ENCODE results near the gene IFT22.

The IFT22 gene

GRCh38 chr7:101332026-101332425, 10.4 kb upstream of the IFT22 start:
- no peak overlapping the region for H3K27ac ChIP-seq (ENCODE audit: low read depth, low read length)
- H3K9me3 ChIP-seq (ENCODE audit: insufficient read depth, low read length), result no peaks in the 10 kb centered on the region
- no peaks in the 10 kb centered on the region for H3K9me2 ChIP-seq (replicated peaks; ENCODE audit: insufficient read depth, low read length)

DNA sequence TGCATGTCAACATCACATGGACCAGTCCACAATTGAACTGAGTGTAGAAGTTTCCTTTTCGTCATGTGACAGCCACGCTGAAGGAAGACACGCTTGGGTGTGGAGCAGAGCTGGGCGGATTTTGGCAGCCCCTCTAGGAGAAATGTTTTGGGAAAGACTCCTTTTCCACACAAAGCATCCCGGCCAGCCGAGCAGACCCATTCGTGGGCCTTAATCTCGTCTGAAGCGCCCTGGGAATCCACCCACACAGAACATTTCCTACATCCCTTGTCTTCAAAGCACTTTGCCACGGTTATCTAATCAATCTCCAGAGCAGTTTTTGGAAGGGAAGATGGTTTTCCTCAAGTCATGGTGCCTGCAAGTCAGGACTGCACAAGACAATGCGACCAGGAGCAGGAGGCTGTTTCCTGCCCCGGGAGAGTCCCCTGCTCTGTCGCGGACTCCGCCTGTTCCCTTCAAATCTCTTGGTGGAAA, 8.4 kb upstream of the IFT22 start:
- no peak overlapping the region for H3K4me2 ChIP-seq (ENCODE audit: low read depth, low read length, poor library complexity, severe bottlenecking)
- no peaks in the 10 kb centered on the region for H3K79me2 ChIP-seq (ENCODE audit: insufficient read depth, low read length)
- H3K4me3 ChIP-seq (ENCODE audit: insufficient read depth, low read length, poor library complexity, severe bottlenecking), result no peak overlapping the region
- H3K27ac ChIP-seq (ENCODE audit: low read depth, low read length), result no peak overlapping the region
- H3K27me3 ChIP-seq (ENCODE audit: low read length), result no peaks in the 10 kb centered on the region
- no peaks in the 10 kb centered on the region for H3K36me3 ChIP-seq (ENCODE audit: low read length)
- no peaks in the 10 kb centered on the region for H4K20me1 ChIP-seq (ENCODE audit: low read depth, low read length)
- no peak overlapping the region for H3K9ac ChIP-seq (ENCODE audit: low read length)
- TF ChIP-seq EZH2phosphoT487 (conservative IDR thresholded peaks at IDR 0.05; ENCODE audit: low read length), result no peak
- TF ChIP-seq, protein P1, sequence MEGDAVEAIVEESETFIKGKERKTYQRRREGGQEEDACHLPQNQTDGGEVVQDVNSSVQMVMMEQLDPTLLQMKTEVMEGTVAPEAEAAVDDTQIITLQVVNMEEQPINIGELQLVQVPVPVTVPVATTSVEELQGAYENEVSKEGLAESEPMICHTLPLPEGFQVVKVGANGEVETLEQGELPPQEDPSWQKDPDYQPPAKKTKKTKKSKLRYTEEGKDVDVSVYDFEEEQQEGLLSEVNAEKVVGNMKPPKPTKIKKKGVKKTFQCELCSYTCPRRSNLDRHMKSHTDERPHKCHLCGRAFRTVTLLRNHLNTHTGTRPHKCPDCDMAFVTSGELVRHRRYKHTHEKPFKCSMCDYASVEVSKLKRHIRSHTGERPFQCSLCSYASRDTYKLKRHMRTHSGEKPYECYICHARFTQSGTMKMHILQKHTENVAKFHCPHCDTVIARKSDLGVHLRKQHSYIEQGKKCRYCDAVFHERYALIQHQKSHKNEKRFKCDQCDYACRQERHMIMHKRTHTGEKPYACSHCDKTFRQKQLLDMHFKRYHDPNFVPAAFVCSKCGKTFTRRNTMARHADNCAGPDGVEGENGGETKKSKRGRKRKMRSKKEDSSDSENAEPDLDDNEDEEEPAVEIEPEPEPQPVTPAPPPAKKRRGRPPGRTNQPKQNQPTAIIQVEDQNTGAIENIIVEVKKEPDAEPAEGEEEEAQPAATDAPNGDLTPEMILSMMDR (IDR thresholded peaks at IDR 0.05; ENCODE audit: insufficient read depth, low read length, poor library complexity, severe bottlenecking), result no peak
- no peaks in the 10 kb centered on the region for H3K9me2 ChIP-seq (replicated peaks; ENCODE audit: insufficient read depth, low read length)
- no peak overlapping the region for H2AFZ ChIP-seq (ENCODE audit: low read depth, low read length, severe bottlenecking)
- H3F3A ChIP-seq (ENCODE audit: insufficient read depth), result no peaks in the 10 kb centered on the region
- no peaks in the 10 kb centered on the region for H3K9me3 ChIP-seq (ENCODE audit: insufficient read depth, low read length)

More at GRCh38 chr7:101332026-101332425, 10.4 kb upstream of the IFT22 start:
- no peaks in the 10 kb centered on the region for H3K36me3 ChIP-seq (ENCODE audit: low read length)
- no peak overlapping the region for H2AFZ ChIP-seq (ENCODE audit: low read depth, low read length, severe bottlenecking)
- H4K20me1 ChIP-seq (ENCODE audit: low read depth, low read length), result no peaks in the 10 kb centered on the region
- no peaks in the 10 kb centered on the region for H3F3A ChIP-seq (ENCODE audit: insufficient read depth)
- H3K79me2 ChIP-seq (ENCODE audit: insufficient read depth, low read length), result no peaks in the 10 kb centered on the region
- no peak overlapping the region for H3K4me2 ChIP-seq (ENCODE audit: low read depth, low read length, poor library complexity, severe bottlenecking)
- no peaks in the 10 kb centered on the region for H3K27me3 ChIP-seq (ENCODE audit: low read length)
- H3K4me3 ChIP-seq (ENCODE audit: insufficient read depth, low read length, poor library complexity, severe bottlenecking), result no peak overlapping the region
- TF ChIP-seq, protein P1 (IDR thresholded peaks at IDR 0.05; ENCODE audit: insufficient read depth, low read length, poor library complexity, severe bottlenecking), result no peak
- no peak for TF ChIP-seq EZH2phosphoT487 (conservative IDR thresholded peaks at IDR 0.05; ENCODE audit: low read length)
- H3K9ac ChIP-seq (ENCODE audit: low read length), result no peak overlapping the region

DNA sequence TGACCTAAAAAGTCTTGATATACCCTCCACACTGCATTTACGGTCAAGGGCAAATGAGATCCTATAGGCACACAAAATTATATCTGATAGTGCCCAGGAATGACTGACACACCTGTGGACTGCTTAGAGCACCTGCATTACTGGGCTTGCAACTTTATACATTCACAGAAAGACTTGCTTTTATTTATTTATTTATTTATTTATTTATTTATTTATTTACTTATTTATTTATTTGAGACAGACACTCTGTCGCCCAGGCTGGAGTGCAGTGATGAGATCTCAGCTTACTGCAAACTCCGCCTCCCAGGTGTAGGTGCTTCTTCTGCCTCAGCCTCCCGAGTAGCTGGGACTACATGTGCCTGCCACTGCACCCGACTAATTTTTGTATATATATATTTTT, 6.5 kb upstream of the IFT22 start:
- Histone ChIP-seq H2AFZ (ENCODE audit: low read depth, low read length, severe bottlenecking) (no peak overlapping the region), H3K4me2 (ENCODE audit: low read depth, low read length, poor library complexity, severe bottlenecking) (no peak overlapping the region), H3K9ac (ENCODE audit: low read length) (no peak overlapping the region), H3F3A (ENCODE audit: insufficient read depth) (no peaks in the 10 kb centered on the region), H4K20me1 (ENCODE audit: low read depth, low read length) (no peaks in the 10 kb centered on the region), H3K79me2 (ENCODE audit: insufficient read depth, low read length) (no peaks in the 10 kb centered on the region), H3K27ac (ENCODE audit: low read depth, low read length) (no peak overlapping the region), H3K4me3 (ENCODE audit: insufficient read depth, low read length, poor library complexity, severe bottlenecking) (no peak overlapping the region), H3K9me3 (ENCODE audit: insufficient read depth, low read length) (no peaks in the 10 kb centered on the region), H3K27me3 (ENCODE audit: low read length) (no peaks in the 10 kb centered on the region), H3K36me3 (ENCODE audit: low read length) (no peaks in the 10 kb centered on the region), H3K9me2 (replicated peaks; ENCODE audit: insufficient read depth, low read length) (no peaks in the 10 kb centered on the region)
- TF ChIP-seq EZH2phosphoT487 (conservative IDR thresholded peaks at IDR 0.05; ENCODE audit: low read length), result no peak
- TF ChIP-seq, protein P1 (IDR thresholded peaks at IDR 0.05; ENCODE audit: insufficient read depth, low read length, poor library complexity, severe bottlenecking), result no peak
